Measurements from ENCODE around the gene ZNF586.

Gene ZNF586

GRCh38 chr19:57813919-57814504, 44.5 kb downstream of the ZNF586 start:
- DNase-seq (ENCODE audit: low spot score): no peak
- H3K4me1 ChIP-seq (ENCODE audit: insufficient read depth, poor library complexity, severe bottlenecking): no peaks in the 10 kb centered on the region

GRCh38 chr19:57814505-57815246, 45.2 kb downstream of the ZNF586 start, which contains the start of gene ZNF552:
Gene ZNF552 (minus strand): TSS chr19:57814913. CDS start chr19:57814743, 170 bp downstream.
- H3K27me3 ChIP-seq (ENCODE audit: insufficient read depth, poor library complexity, severe bottlenecking): no peaks in the 10 kb centered on the region
- TF ChIP-seq CTCF (IDR thresholded peaks at IDR 0.05; ENCODE audit: poor library complexity, severe bottlenecking): no peak
- peak within 1 kb of the TSS; percentile 73 for H3K4me3 ChIP-seq (ENCODE audit: severe bottlenecking)
- H3K36me3 ChIP-seq (ENCODE audit: low read depth): peaks cover 31% of the 10 kb centered on the region
- no peaks in the 10 kb centered on the region for H3K9me3 ChIP-seq (ENCODE audit: severe bottlenecking)
- ATAC-seq (ENCODE audit: low read depth) (peak; percentile 91), DNase-seq (ENCODE audit: low spot score) (peak; percentile 83)
- no peaks in the 10 kb centered on the region for H3K4me1 ChIP-seq (ENCODE audit: insufficient read depth, poor library complexity, severe bottlenecking)
- H3K27ac ChIP-seq (ENCODE audit: poor library complexity, severe bottlenecking): peak within 1 kb of the TSS; percentile 23

More at GRCh38 chr19:57813919-57814504, 44.5 kb downstream of the ZNF586 start:
- H3K9me3 ChIP-seq (ENCODE audit: severe bottlenecking): no peaks in the 10 kb centered on the region
- peak overlapping the region; percentile 23 for H3K27ac ChIP-seq (ENCODE audit: poor library complexity, severe bottlenecking)
- peaks cover 38% of the 10 kb centered on the region for H3K36me3 ChIP-seq (ENCODE audit: low read depth)
- no peaks in the 10 kb centered on the region for H3K27me3 ChIP-seq (ENCODE audit: insufficient read depth, poor library complexity, severe bottlenecking)
- TF ChIP-seq CTCF (IDR thresholded peaks at IDR 0.05; ENCODE audit: poor library complexity, severe bottlenecking): no peak
- peak overlapping the region; percentile 73 for H3K4me3 ChIP-seq (ENCODE audit: severe bottlenecking)
- peak; percentile 35; the same call in 2 of the 3 replicates for ATAC-seq (ENCODE audit: low read depth)

GRCh38 chr19:57815247-57816075, 46.0 kb downstream of the ZNF586 start:
- H3K4me3 ChIP-seq (ENCODE audit: severe bottlenecking): peak overlapping the region; percentile 73
- TF ChIP-seq CTCF (IDR thresholded peaks at IDR 0.05; ENCODE audit: poor library complexity, severe bottlenecking): no peak
- H3K27me3 ChIP-seq (ENCODE audit: insufficient read depth, poor library complexity, severe bottlenecking): no peaks in the 10 kb centered on the region
- no peak overlapping the region for H3K27ac ChIP-seq (ENCODE audit: poor library complexity, severe bottlenecking)
- H3K9me3 ChIP-seq (ENCODE audit: severe bottlenecking): no peaks in the 10 kb centered on the region
- peaks cover 24% of the 10 kb centered on the region for H3K36me3 ChIP-seq (ENCODE audit: low read depth)
- DNase-seq (ENCODE audit: low spot score): no peak
- H3K4me1 ChIP-seq (ENCODE audit: insufficient read depth, poor library complexity, severe bottlenecking): no peaks in the 10 kb centered on the region
- no peak for ATAC-seq (ENCODE audit: low read depth)

GRCh38 chr19:57816652-57817051, 47.2 kb downstream of the ZNF586 start:
- Histone ChIP-seq H3K36me3 (ENCODE audit: low read depth) (peaks cover 16% of the 10 kb centered on the region), H3K9me3 (ENCODE audit: severe bottlenecking) (no peaks in the 10 kb centered on the region), H3K27ac (ENCODE audit: poor library complexity, severe bottlenecking) (no peak overlapping the region), H3K4me3 (ENCODE audit: severe bottlenecking) (no peak overlapping the region), H3K4me1 (ENCODE audit: insufficient read depth, poor library complexity, severe bottlenecking) (no peaks in the 10 kb centered on the region), H3K27me3 (ENCODE audit: insufficient read depth, poor library complexity, severe bottlenecking) (no peaks in the 10 kb centered on the region)
- ATAC-seq (ENCODE audit: low read depth) (no peak), DNase-seq (ENCODE audit: low spot score) (no peak)
- TF ChIP-seq CTCF (IDR thresholded peaks at IDR 0.05; ENCODE audit: poor library complexity, severe bottlenecking): no peak

All from RWPE2 (cell line).